GM12878 (cell line): ENCODE results near the gene AMN. TPM values are rescaled to one million over a fixed set of nuclear protein-coding genes. Genes with fewer than 3 reads are reported as not detected.

Experiments used
- ATF2 ChIP-seq: IDR thresholded peaks from 2 replicates; pipeline ENCODE4 v1.6.1; 2012; ENCODE audit warnings: low read length, inconsistent platforms
- CHD4 ChIP-seq: fragments of 200-600 bp; sonication (generic); IDR thresholded peaks from 2 replicates; pipeline ENCODE4 v1.6.1; 2016; ENCODE audit warnings: mild to moderate bottlenecking
- ESRRA ChIP-seq: IDR thresholded peaks from 2 replicates; pipeline ENCODE4 v1.6.1; 2012; ENCODE audit warnings: mild to moderate bottlenecking, low read length, improper control_type of control experiment
- FOXK2 ChIP-seq: fragments of 450-650 bp; IDR thresholded peaks from 2 replicates; pipeline ENCODE4 v1.6.1; 2017; ENCODE audit warnings: mild to moderate bottlenecking, moderate library complexity
- KDM1A ChIP-seq: fragments of 200-600 bp; sonication (generic); IDR thresholded peaks from 2 replicates; pipeline ENCODE4 v1.6.1; 2016; ENCODE audit warnings: borderline replicate concordance
- MXI1 ChIP-seq: fragments of 150-350 bp; IDR thresholded peaks from 2 replicates; pipeline ENCODE4 v1.6.1; 2011; ENCODE audit warnings: low read depth, mild to moderate bottlenecking, inconsistent platforms, low read length, improper control_type of control experiment
- POLR2A ChIP-seq: IDR thresholded peaks from 2 replicates; pipeline ENCODE4 v1.6.1; 2011; ENCODE audit warnings: low read depth, mild to moderate bottlenecking, low read length
- REST ChIP-seq: IDR thresholded peaks from 2 replicates; pipeline ENCODE4 v1.6.1; 2012; ENCODE audit warnings: mild to moderate bottlenecking, low read depth, low read length
- SIN3A ChIP-seq: IDR thresholded peaks from 2 replicates; pipeline ENCODE4 v1.6.1; 2012; ENCODE audit warnings: low read depth, low read length, improper control_type of control experiment
- SMAD1 ChIP-seq: fragments of 450-650 bp; IDR thresholded peaks from 2 replicates; pipeline ENCODE4 v1.6.1; 2018; ENCODE audit warnings: mild to moderate bottlenecking, low read depth; ENCODE audit not compliant: partially characterized antibody
- SMARCA5 ChIP-seq: fragments of 450-650 bp; IDR thresholded peaks from 2 replicates; pipeline ENCODE4 v1.6.1; 2017; ENCODE audit warnings: mild to moderate bottlenecking
- SMC3 ChIP-seq: IDR thresholded peaks from 2 replicates; pipeline ENCODE4 v1.6.1; 2011; ENCODE audit warnings: low read length, improper control_type of control experiment, borderline replicate concordance
- polyA plus RNA-seq, 11 experiments: library from polyadenylated mRNA; depleted of rRNA in 4 of 11; unstranded in 6 of 11; stranded (reverse) in 5 of 11; fragments of >200 nt; fragmentation: Nextera tagmentation in 4 of 11; fragmentation: Illumina TruSeq in 1 of 11; extraction: Ambion mirVana in 4 of 11; extraction: Trizol in 1 of 11; gene quantifications; 1 replicate in 1 of 11; 2 replicates in 10 of 11; pipeline versions ENCODE4 v1.2.1 to v1.2.3, GENCODE V29; 2011 to 2016; ENCODE audit warnings: inconsistent platforms in 2 of 11, missing spikeins in 2 of 11, low read depth in 1 of 11
- total RNA-seq, 4 experiments: library from RNA; depleted of rRNA in 3 of 4; stranded (reverse); fragments of >200 nt in 3 of 4; fragmentation: Illumina TruSeq in 1 of 4; extraction: Trizol in 1 of 4; gene quantifications; 2 replicates each; pipeline versions ENCODE4 v1.2.1 to v1.2.3, GENCODE V29; 2013 to 2021
- TF ChIP-seq, protein P1 (sequence below): fragments of 150-350 bp; IDR thresholded peaks from 2 replicates; pipeline ENCODE4 v1.6.1; 2016; ENCODE audit warnings: low read depth, low read length
- TF ChIP-seq, protein P2 (sequence below), 3 experiments: IDR thresholded peaks in 2 of 3; conservative IDR thresholded peaks in 1 of 3; 2 replicates each; pipeline ENCODE4 v1.5.1; 2011; ENCODE audit warnings: low read depth in 3 of 3, low read length in 3 of 3, mild to moderate bottlenecking in 3 of 3, control low read depth in 2 of 3, moderate library complexity in 2 of 3, inconsistent platforms in 1 of 3, mixed read lengths in 1 of 3; ENCODE audit not compliant: control insufficient read depth in 2 of 3, insufficient read depth in 1 of 3; ENCODE audit errors: extremely low read depth in 1 of 3

The AMN gene
- total and polyA plus RNA-seq, 10 of the 15 experiments (the other 5 are each of a cell fraction or from before 2014, with no cell fraction given) = 0.03 to 0.33 (median 0.11) TPM; not detected in 6

GRCh38 chr14:102917469-102918211, 4.8 kb upstream of the AMN start (continued):
- TF ChIP-seq REST = no peak
- no peak for TF ChIP-seq MXI1
- no peak for TF ChIP-seq ESRRA
- TF ChIP-seq, protein P1, sequence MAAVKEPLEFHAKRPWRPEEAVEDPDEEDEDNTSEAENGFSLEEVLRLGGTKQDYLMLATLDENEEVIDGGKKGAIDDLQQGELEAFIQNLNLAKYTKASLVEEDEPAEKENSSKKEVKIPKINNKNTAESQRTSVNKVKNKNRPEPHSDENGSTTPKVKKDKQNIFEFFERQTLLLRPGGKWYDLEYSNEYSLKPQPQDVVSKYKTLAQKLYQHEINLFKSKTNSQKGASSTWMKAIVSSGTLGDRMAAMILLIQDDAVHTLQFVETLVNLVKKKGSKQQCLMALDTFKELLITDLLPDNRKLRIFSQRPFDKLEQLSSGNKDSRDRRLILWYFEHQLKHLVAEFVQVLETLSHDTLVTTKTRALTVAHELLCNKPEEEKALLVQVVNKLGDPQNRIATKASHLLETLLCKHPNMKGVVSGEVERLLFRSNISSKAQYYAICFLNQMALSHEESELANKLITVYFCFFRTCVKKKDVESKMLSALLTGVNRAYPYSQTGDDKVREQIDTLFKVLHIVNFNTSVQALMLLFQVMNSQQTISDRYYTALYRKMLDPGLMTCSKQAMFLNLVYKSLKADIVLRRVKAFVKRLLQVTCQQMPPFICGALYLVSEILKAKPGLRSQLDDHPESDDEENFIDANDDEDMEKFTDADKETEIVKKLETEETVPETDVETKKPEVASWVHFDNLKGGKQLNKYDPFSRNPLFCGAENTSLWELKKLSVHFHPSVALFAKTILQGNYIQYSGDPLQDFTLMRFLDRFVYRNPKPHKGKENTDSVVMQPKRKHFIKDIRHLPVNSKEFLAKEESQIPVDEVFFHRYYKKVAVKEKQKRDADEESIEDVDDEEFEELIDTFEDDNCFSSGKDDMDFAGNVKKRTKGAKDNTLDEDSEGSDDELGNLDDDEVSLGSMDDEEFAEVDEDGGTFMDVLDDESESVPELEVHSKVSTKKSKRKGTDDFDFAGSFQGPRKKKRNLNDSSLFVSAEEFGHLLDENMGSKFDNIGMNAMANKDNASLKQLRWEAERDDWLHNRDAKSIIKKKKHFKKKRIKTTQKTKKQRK = no peak
- peak; percentile 45 for TF ChIP-seq POLR2A
- TF ChIP-seq, protein P2, sequence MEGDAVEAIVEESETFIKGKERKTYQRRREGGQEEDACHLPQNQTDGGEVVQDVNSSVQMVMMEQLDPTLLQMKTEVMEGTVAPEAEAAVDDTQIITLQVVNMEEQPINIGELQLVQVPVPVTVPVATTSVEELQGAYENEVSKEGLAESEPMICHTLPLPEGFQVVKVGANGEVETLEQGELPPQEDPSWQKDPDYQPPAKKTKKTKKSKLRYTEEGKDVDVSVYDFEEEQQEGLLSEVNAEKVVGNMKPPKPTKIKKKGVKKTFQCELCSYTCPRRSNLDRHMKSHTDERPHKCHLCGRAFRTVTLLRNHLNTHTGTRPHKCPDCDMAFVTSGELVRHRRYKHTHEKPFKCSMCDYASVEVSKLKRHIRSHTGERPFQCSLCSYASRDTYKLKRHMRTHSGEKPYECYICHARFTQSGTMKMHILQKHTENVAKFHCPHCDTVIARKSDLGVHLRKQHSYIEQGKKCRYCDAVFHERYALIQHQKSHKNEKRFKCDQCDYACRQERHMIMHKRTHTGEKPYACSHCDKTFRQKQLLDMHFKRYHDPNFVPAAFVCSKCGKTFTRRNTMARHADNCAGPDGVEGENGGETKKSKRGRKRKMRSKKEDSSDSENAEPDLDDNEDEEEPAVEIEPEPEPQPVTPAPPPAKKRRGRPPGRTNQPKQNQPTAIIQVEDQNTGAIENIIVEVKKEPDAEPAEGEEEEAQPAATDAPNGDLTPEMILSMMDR (IDR thresholded peaks at IDR 0.05 in 2 of 3, conservative IDR thresholded peaks at IDR 0.05 in 1 of 3; ENCODE audit: control insufficient read depth in 2 of 3, extremely low read depth in 1 of 3, insufficient read depth in 1 of 3, low read depth in 3 of 3, low read length in 3 of 3) = peak; percentile 73 to 82 (median 75)
- 0 out of 2 replicates have a peak, but pooled peaks have one; percentile 32 for TF ChIP-seq SMARCA5
- TF ChIP-seq FOXK2 = no peak
- no peak for TF ChIP-seq SMAD1
- no peak for TF ChIP-seq SIN3A
- TF ChIP-seq SMC3 = peak; percentile 84
- TF ChIP-seq KDM1A = no peak
- TF ChIP-seq ATF2 = no peak
- no peak for TF ChIP-seq CHD4
